IgD-negative memory B cell (primary cell): ENCODE measurements around the gene PHACTR3. TPM values are rescaled to one million over a fixed set of nuclear protein-coding genes. Genes with fewer than 3 reads are reported as not detected.
A peak's percentile ranks its signal among the peaks of the same experiment; 100 is the strongest.

Experiments
- H3K27ac Mint-ChIP-seq, 3 donors: one replicate each; pipeline ENCODE4 v1.8.0; 2020 to 2022; ENCODE audit warnings: mild to moderate bottlenecking in 3 of 3, mixed read lengths in 3 of 3, moderate library complexity in 1 of 3
- H3K27me3 Mint-ChIP-seq: one replicate; pipeline ENCODE4 v1.8.0; 2021; ENCODE audit warnings: mixed read lengths
- H3K36me3 Mint-ChIP-seq: one replicate; pipeline ENCODE4 v1.8.0; 2020; ENCODE audit warnings: mild to moderate bottlenecking, mixed read lengths
- H3K4me1 Mint-ChIP-seq, 3 donors: one replicate each; pipeline ENCODE4 v1.8.0; 2020 to 2022; ENCODE audit warnings: mixed read lengths in 3 of 3, mild to moderate bottlenecking in 1 of 3
- H3K4me3 Mint-ChIP-seq, 4 donors: one replicate each; pipeline ENCODE4 v1.8.0; 2020 to 2022; ENCODE audit warnings: mild to moderate bottlenecking in 4 of 4, mixed read lengths in 4 of 4, moderate library complexity in 3 of 4
- H3K9me3 Mint-ChIP-seq, 3 donors: one replicate each; pipeline ENCODE4 v1.8.0; 2020 to 2021; ENCODE audit warnings: mixed read lengths in 3 of 3, mild to moderate bottlenecking in 1 of 3
- polyA plus RNA-seq: library from polyadenylated mRNA; unstranded; fragments of 300-500 nt; fragmentation: Illumina TruSeq; gene quantifications from one replicate; pipeline ENCODE4 v1.2.3, GENCODE V29; 2021

PHACTR3 gene
- polyA plus RNA-seq, 1 donor from 2014 or later, result not detected

DNA sequence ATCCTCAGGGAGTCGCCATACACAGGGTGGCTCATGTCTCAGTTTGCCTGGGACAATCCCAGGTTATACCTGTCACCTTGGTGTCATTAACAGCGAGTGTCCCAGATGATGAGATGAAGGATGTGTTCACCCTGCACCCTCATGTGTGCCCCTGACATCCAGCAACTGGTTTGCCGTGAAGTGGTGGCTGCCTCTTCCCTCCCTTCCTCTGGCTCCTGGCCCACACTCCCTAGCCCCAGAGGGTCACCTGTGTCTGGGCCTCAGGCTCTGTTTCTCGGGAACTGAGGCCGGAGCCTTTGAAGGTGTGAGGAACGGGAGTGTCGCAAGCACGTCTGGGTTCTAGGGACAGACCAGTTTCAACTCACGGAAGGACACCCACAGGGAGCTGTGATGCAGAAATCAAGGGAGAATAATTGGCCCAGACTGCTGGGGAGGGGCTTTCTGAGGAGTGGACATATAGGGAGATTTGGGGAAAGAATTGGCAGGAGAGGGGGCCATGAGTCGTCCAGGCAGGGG, 35.8 kb upstream of the PHACTR3 start:
- Mint-ChIP-seq H3K36me3 (no peaks in the 10 kb centered on the region), H3K4me3 (no peak overlapping the region), H3K4me1 (peaks cover 0 to 2% (median 0%) of the 10 kb centered on the region in 3 donors), H3K27me3 (no peaks in the 10 kb centered on the region), H3K27ac (no peak overlapping the region), H3K9me3 (peaks cover 0 to 3% (median 0%) of the 10 kb centered on the region in 3 donors)

DNA sequence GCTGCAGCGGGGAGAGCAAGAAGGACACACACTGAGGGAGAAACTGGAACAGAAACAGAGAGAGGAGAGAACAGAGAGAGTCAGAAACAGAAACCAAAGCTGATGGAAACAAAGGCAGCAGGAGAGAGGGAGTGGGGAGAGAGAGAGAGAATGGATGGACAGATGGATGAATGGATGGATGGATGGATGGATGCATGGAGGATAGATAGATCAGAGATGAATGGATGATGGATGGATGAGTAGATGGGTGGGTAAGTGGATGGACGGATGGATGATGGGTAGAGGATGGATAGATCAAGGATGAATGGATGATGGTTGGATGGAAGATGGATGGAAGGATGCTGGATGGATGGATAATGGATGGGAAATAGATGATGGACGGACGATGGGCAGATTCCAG, 35.0 kb upstream of the PHACTR3 start:
- H3K4me3 Mint-ChIP-seq, result no peak overlapping the region
- H3K36me3 Mint-ChIP-seq, result no peaks in the 10 kb centered on the region
- H3K4me1 Mint-ChIP-seq, result peaks cover 0 to 2% (median 0%) of the 10 kb centered on the region in 3 donors
- H3K27ac Mint-ChIP-seq, result no peak overlapping the region
- H3K27me3 Mint-ChIP-seq, result no peaks in the 10 kb centered on the region
- peaks cover 0 to 3% (median 0%) of the 10 kb centered on the region in 3 donors for H3K9me3 Mint-ChIP-seq

DNA sequence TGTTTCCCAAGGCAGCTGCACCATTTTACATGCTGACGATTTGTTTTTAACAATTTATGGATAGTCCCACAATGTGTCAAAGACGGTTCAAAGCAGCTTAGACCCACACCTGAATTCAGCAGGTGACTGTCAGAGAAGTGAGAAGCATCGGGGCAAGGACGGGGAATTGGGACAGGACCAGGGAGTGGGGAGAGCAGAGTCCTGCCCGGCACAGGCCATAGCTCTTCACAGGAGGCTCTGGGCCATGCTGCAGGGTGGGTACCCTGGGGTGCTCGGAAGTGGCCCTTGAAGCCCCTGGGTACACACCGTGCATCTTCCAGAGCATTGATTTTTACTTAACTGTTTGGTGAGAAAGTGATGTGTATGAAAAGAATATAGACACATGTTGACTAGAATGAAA, 33.2 kb upstream of the PHACTR3 start:
- Mint-ChIP-seq H3K9me3 (peaks cover 0 to 3% (median 0%) of the 10 kb centered on the region in 3 donors), H3K4me1 (peaks cover 0 to 2% (median 0%) of the 10 kb centered on the region in 3 donors), H3K27ac (no peak overlapping the region), H3K36me3 (no peaks in the 10 kb centered on the region), H3K4me3 (peak overlapping the region in 2 of 4 donors; percentile 58 to 60), H3K27me3 (peaks cover 10% of the 10 kb centered on the region)

DNA sequence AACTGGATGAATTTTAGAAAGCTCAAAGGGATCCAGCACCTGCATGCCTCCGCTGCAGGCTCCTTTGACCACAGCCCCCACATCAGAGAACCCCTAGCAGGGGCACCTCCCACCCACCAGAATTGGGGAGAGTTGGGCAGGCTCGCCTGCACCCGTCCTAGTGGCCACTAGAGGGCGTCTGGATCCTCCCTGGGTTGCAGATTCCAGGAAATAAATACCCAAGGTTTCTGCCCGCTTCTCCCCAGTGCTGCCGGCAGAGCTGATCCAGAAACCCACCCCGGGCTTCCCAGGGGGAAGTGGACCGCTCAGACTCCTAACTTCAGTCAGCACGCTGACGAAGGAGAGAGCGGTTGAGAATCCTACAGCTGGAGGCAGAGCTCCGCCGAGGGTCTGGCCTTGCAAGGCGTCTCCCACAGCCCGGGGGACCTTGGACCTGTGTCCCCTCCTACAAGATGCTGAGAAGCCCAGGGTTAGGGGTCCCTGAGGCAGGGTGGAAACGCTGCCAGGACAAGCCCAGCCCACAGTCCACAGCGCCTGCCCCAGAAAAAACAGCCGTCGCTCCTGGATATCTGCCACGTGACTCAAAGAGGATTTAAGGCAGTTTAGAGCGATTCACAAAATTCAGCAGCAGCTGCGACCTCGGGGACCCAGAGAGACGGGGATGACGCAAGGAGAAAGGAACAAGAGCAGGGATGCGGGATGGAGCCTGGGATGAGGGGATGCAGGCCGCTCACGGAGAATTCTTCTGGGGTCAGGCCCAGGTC, 32.6 kb upstream of the PHACTR3 start:
- Mint-ChIP-seq H3K36me3 (no peaks in the 10 kb centered on the region), H3K4me1 (peaks cover 0 to 2% (median 0%) of the 10 kb centered on the region in 3 donors), H3K9me3 (peaks cover 0 to 3% (median 0%) of the 10 kb centered on the region in 3 donors), H3K4me3 (peak overlapping the region in 3 of 4 donors; percentile 58 to 64 (median 60)), H3K27ac (no peak overlapping the region), H3K27me3 (peaks cover 15% of the 10 kb centered on the region)

DNA sequence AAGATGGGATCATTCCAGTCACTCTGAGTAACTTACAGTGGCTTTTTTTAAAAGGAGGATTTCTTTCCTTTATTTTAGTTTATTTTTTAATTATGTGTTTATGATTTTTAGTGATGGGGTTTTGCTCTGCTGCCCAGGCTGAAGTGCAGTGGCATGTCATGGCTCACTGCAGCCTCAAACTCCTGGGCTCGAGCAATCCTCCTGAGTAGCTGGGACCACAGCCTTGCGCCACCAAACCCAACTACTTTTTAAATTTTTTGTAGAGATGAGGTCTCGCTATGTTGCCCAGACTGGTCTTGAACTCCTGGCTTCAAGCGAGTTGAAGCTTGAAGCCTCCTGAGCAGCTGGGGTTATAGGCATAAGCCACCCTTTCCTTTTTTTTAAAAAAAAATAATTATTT, 31.8 kb upstream of the PHACTR3 start:
- peaks cover 0 to 2% (median 0%) of the 10 kb centered on the region in 3 donors for H3K4me1 Mint-ChIP-seq
- peaks cover 17% of the 10 kb centered on the region for H3K27me3 Mint-ChIP-seq
- peaks cover 0 to 3% (median 0%) of the 10 kb centered on the region in 3 donors for H3K9me3 Mint-ChIP-seq
- H3K36me3 Mint-ChIP-seq, result no peaks in the 10 kb centered on the region
- H3K27ac Mint-ChIP-seq, result no peak overlapping the region
- no peak overlapping the region for H3K4me3 Mint-ChIP-seq

DNA sequence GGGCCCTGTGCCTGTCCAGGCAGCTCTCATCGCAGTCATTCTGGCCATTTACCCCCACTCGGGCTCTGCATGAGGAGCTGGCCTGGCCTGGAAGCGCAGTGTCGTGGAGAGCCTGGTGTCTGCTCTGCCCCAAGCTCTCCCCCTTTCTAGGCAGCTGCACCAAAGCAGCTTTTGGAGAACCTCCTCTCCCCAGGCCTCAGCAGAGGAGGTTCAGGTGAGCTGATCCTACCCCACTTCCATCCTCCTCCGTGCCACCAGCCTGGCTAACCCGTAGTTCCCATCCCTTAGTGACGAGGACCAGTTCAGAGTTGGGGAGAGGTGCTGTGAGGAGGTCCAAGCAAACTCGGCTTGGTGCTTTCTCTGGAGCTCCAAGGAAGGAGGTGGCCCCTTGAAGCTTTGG, 30.5 kb upstream of the PHACTR3 start:
- Mint-ChIP-seq H3K36me3 (no peaks in the 10 kb centered on the region), H3K9me3 (peaks cover 0 to 3% (median 0%) of the 10 kb centered on the region in 3 donors), H3K27ac (no peak overlapping the region), H3K4me1 (peaks cover 0 to 2% (median 0%) of the 10 kb centered on the region in 3 donors), H3K4me3 (no peak overlapping the region), H3K27me3 (peaks cover 27% of the 10 kb centered on the region)

DNA sequence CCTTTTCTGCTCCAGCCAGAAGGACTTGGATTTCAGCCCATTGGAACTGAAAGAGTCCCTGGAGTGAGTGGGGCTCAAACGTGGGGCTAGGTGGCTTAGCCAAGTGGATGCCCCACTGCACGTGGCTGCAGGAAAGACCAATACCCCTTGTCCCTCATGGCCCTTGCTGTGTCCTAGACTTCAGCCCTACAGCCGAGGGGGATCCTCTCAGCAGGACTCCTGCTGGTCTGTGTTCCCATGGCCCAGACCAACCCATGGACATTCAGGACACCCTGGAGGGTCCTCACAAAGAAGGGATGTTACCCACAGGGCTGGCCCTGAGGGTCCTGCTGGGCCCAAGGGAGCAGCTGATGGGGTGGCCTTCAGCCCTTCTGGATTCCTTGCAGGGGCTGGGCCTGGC, 30.0 kb upstream of the PHACTR3 start:
- H3K4me3 Mint-ChIP-seq, result no peak overlapping the region
- no peaks in the 10 kb centered on the region for H3K36me3 Mint-ChIP-seq
- no peak overlapping the region for H3K27ac Mint-ChIP-seq
- peaks cover 0 to 3% (median 0%) of the 10 kb centered on the region in 3 donors for H3K9me3 Mint-ChIP-seq
- H3K27me3 Mint-ChIP-seq, result peaks cover 28% of the 10 kb centered on the region
- peaks cover 0 to 2% (median 0%) of the 10 kb centered on the region in 3 donors for H3K4me1 Mint-ChIP-seq

DNA sequence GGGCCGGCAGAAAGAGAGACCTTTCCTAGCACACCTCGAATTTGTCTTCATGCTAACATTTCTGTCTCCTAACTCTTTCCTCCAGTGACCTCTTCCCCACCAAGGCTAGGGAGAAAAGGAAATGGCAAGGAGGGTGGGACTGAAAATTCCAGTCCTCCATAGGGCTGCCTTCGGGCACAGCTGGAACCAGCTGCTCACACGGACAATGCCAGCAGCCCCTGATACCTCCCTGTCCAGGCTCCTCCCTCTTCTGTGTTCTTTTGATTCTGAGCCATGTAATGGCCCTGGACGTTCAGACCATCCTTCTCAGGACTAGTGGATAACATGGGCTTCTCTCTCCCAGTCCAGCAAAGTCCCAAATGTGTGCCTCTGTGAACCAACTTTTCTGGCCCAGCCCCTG, 29.1 kb upstream of the PHACTR3 start:
- Mint-ChIP-seq H3K27me3 (peaks cover 28% of the 10 kb centered on the region), H3K27ac (no peak overlapping the region), H3K36me3 (no peaks in the 10 kb centered on the region), H3K4me3 (no peak overlapping the region), H3K4me1 (peaks cover 0 to 2% (median 0%) of the 10 kb centered on the region in 3 donors), H3K9me3 (peaks cover 0 to 3% (median 0%) of the 10 kb centered on the region in 3 donors)

DNA sequence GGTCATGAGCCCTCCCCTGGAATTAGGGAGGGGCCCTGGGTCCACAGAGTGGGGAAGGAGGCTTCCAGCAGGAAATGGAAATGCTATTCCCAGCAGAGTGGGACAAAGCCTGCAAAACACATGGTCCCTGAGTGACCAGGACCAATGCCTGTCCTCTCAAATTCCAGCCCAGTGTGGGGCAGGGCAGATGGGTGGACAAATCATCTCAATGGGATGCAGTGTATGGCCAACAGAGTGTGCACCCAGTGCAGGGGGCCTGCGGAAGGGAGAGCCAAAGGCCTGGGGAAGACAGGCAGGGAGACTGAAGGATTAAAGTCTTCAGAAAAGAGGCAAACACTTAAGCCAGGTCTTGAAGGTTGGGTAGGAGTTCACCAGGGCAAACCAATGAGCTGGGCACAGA, 28.7 kb upstream of the PHACTR3 start:
- Mint-ChIP-seq H3K36me3 (no peaks in the 10 kb centered on the region), H3K27ac (no peak overlapping the region), H3K4me1 (peaks cover 0 to 2% (median 0%) of the 10 kb centered on the region in 3 donors), H3K27me3 (peaks cover 28% of the 10 kb centered on the region), H3K9me3 (peaks cover 0 to 3% (median 0%) of the 10 kb centered on the region in 3 donors), H3K4me3 (no peak overlapping the region)

DNA sequence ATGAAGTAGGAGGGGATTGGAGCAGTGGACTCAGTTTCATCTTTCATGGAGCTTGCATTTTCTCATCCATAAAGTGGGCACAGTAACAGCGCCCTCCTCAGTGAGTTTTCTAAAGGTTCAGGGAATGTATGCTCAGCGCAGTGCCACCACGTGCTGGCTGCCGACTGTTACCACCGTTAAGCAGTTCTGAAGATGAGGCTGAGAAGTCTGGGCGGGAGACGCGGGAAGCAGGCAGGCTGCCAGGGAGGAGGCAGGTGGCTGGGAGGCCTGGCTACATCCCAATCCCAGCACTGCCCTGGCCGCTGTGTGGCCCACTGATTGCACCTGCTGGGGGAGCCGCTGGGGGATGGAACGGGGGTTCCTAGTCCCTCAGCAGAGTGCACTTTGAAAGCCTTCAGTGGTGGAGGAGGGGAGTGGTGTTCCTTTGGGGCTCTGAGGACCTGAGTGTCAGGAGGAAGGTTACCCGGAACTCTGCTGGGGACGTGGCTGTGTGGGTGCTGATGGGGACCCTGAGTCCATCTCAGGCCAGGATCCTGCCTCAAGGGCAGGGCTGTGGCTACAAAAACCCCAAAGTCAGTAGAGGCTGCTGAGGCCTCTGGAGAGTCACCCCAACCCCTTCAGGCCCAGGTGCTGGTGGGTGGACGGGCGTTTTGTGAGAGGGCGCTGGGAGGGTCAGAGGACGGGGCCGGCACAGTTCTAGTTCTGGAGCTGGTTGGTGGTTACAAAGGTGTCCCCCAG, 28.0 kb upstream of the PHACTR3 start:
- Mint-ChIP-seq H3K4me3 (no peak overlapping the region), H3K27ac (no peak overlapping the region), H3K4me1 (peaks cover 0 to 2% (median 0%) of the 10 kb centered on the region in 3 donors), H3K27me3 (peaks cover 28% of the 10 kb centered on the region), H3K36me3 (no peaks in the 10 kb centered on the region), H3K9me3 (peaks cover 0 to 3% (median 0%) of the 10 kb centered on the region in 3 donors)

DNA sequence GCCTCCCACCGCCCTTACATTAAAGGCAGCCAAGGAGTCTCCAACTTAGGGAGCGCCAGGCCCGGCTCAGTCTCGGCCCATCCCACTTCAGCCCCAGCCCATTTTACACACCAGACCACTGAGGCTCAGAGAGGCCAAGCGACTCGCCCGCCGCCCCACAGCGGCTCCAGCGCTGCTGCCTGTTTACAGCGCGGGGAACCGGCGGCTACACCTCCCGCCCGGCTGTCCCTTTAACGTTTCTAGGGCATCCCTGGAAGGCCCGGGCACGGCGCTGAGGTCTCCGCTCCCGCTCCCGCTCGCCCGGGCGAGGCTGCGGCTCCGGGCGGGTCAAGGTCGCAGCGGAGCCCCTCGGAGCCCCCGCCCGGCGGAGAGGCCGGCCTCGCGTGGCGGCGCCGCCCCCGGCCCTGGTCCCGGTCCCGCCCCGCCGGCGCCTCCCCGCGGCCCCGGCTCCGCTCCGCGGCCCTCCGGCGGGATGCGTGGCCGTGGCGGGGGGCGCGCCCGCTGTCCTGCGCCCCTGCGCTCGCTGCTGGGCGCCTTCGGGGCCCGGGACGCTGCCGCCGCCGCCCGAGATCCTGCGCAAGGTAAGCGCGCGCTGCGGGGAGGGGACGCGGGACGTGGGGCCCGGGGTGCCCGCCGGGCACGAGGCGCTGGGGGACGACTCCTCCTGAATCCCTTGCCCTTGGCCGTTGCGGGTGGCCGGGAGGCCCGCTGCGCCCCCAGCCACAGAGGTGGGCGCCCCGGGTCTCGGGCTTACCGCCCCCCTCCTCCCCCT, 27.1 kb upstream of the PHACTR3 start:
- H3K4me1 Mint-ChIP-seq, result no peaks in the 10 kb centered on the region
- no peak overlapping the region for H3K4me3 Mint-ChIP-seq
- H3K9me3 Mint-ChIP-seq, result peaks cover 0 to 3% (median 0%) of the 10 kb centered on the region in 3 donors
- peaks cover 28% of the 10 kb centered on the region for H3K27me3 Mint-ChIP-seq
- no peaks in the 10 kb centered on the region for H3K36me3 Mint-ChIP-seq
- H3K27ac Mint-ChIP-seq, result no peak overlapping the region

DNA sequence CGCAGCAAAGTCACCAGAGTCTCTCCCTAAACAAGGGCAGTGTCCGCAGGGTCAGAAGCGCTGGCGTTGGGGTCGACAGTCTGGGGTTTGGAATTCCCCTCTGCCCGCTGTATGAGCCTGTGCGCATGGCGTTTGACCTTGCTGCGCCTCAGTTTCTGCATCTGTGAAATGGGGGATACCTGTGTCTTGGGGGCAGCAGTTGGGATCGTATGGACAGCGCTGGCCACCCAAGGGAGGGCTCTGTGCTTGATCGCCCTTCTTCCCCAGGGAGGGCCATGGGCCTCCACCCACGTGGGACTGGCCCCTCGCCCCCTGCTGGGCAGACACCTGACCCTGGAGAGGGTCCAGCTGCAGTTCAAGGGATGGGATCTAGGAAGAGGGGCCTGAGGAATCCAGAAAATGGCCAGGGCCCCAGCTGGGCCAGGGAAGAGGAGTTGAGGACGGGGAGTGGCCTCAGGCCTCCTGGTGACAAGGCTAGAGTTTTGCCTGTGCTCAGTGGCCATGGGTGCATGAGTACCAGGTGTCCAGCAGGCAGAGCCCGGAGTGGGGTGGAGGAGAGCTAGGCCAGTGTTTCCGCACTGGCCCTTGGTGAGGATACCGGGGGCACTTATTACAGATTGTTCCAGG, 26.4 kb upstream of the PHACTR3 start:
- Mint-ChIP-seq H3K4me3 (no peak overlapping the region), H3K4me1 (no peaks in the 10 kb centered on the region), H3K9me3 (peaks cover 0 to 3% (median 0%) of the 10 kb centered on the region in 3 donors), H3K36me3 (no peaks in the 10 kb centered on the region), H3K27me3 (peaks cover 28% of the 10 kb centered on the region), H3K27ac (no peak overlapping the region)

DNA sequence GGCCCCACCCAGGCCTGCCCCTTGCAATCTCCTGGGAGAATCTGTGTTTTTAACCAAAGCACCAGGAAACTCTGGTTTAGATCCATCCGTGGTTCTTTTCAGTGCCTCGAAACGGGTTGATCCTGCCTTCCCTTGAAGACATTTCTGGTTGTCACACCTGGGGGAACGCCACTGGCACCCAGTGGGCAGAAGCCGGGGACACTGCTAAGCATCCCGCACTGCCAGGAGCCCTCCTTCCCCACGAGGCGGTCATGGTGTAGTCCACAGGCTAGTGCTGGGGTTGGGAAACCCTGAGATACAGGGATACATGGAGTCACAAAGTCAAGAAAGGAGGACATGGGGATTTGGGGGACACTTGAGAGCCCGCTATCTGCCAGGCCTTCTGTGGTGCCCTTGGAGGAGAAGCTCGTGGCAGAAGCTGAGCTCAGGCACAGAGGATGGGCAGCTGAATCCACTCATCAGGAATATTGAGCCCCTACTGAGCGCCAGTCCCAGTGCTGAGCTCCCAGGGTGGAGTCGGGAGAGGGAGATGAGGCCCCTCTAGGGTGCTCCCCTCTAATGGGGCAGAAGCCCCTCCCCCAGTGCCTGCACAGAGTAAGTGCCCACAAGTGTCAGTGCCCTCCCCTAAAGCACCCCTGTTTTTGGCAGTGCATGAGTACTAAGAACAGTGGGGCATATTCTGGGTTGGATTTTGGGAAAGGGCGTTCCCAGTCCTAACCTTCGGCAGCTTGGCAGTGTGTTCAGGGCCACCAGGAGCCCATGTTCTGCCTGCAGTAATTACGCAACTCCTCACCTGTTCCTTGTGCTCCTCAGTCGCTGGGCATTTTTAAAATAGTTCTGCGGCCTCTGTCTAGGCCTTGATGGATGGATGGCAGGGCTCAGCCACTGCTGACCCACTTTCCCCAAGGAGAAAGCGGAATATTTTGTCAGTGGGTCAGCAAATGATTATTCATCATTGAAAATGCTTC, 25.6 kb upstream of the PHACTR3 start:
- Mint-ChIP-seq H3K4me3 (no peak overlapping the region), H3K27me3 (peaks cover 28% of the 10 kb centered on the region), H3K36me3 (no peaks in the 10 kb centered on the region), H3K4me1 (no peaks in the 10 kb centered on the region), H3K27ac (no peak overlapping the region), H3K9me3 (no peaks in the 10 kb centered on the region)
